IPS-15b (cell line): ENCODE data around the gene RRP1B.
"Not testable (repeated sequence)": the region's sequence is repeated elsewhere in the genome, so short reads cannot be mapped to it uniquely, and the experiment has no call there.

Experiments used
- H3K27me3 ChIP-seq: one replicate; pipeline ENCODE4 v1.6.1; 2013; ENCODE audit warnings: low read length; ENCODE audit not compliant: control insufficient read depth, insufficient read depth
- H3K36me3 ChIP-seq: one replicate; pipeline ENCODE4 v1.6.1; 2013; ENCODE audit warnings: low read length; ENCODE audit not compliant: control insufficient read depth, insufficient read depth
- H3K4me1 ChIP-seq: one replicate; pipeline ENCODE4 v1.6.1; 2013; ENCODE audit warnings: mild to moderate bottlenecking, low read length; ENCODE audit not compliant: control insufficient read depth, insufficient read depth
- H3K4me3 ChIP-seq: one replicate; pipeline ENCODE4 v1.5.1; 2013; ENCODE audit warnings: low read depth, low read length
- H3K9ac ChIP-seq: one replicate; pipeline ENCODE4 v1.6.1; 2013; ENCODE audit warnings: low read depth, mild to moderate bottlenecking, low read length
- H3K9me3 ChIP-seq: one replicate; pipeline ENCODE4 v1.6.1; 2013; ENCODE audit warnings: mild to moderate bottlenecking, low read length; ENCODE audit not compliant: control insufficient read depth, insufficient read depth

Gene RRP1B

DNA sequence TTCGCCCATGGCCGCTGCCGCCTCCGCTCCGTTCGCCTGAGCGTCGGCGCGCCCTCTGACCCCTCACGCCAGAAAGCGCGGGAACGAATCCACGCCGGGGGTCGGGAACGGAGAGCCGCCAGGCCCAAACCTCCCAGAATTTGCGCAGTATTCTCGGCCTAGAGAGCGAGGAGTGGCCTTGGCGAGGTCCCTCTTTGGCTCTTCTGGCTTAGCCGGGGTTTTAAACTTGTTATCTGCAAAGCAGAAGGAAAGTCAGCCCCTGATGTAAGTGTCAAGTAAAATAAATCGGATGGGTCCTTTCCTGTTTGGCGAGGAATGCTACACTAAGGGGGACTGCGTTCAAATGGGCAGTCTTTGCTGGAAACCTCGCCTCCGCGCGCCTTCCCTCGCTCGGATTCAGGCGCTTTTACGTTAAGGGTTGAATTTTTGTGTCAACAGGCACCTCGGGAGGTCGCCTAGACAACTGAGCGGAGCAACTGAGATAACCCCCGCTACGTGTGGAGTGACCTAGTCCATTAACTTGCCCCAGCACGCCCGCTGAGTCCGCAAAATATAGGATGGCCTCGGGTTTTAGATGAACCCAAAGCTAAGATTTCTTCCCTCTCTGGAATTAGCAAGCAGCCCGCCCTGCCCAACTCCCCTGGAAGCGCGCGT, 1.1 kb upstream of the RRP1B start:
- Histone ChIP-seq H3K4me1 (peaks cover 5% of the 10 kb centered on the region), H3K9me3 (no peaks in the 10 kb centered on the region), H3K36me3 (no peaks in the 10 kb centered on the region), H3K4me3 (no peak overlapping the region), H3K9ac (no peak overlapping the region), H3K27me3 (no peaks in the 10 kb centered on the region)

DNA sequence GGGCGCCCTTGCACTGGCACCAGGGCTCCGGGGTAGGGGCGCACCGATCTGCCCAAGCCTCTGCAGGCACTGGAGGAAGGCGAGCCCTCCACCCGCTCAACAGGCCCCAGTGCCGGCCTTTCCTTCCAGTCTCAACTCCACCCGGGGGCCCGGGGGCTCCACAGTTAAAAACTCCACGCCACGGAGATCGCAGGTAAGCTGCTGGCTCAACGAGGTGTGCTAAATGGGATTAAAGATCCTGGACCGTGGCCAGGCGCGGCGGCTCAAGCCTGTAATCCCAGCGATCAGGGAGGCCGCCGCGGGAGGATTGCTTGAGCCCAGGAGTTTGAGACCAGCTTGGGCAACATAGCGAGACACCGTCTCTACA, 608 bp upstream of the RRP1B start:
- H3K36me3 ChIP-seq: no peaks in the 10 kb centered on the region
- H3K4me3 ChIP-seq: peak overlapping the region; percentile 85
- H3K9ac ChIP-seq: peak overlapping the region; percentile 38

DNA sequence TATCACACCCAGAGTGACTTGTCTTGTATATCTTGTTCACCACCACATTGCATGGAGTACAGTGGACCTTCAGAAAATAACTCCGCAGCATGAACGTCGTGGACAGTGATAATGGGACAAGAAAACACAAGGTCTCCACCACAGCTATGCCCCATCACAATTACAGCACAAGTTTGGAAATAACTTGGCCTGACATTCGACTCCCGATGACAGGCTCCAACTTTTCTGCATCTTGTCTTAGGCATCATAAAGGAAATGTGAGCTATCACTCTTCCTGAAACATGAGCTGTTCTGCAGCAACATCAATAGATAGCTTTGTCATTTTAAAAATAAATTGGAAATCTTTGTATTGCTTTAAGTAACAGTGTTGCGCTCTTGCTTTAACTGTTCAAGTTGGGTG, 2.9 kb downstream of the RRP1B start:
- H3K4me1 ChIP-seq: peaks cover 5% of the 10 kb centered on the region
- H3K9ac ChIP-seq: no peak overlapping the region
- peaks cover 18% of the 10 kb centered on the region for H3K36me3 ChIP-seq
- no peaks in the 10 kb centered on the region for H3K9me3 ChIP-seq
- H3K27me3 ChIP-seq: no peaks in the 10 kb centered on the region
- H3K4me3 ChIP-seq: no peak overlapping the region

More for the DNA sequence above, 608 bp upstream of the RRP1B start:
- Histone ChIP-seq H3K27me3 (no peaks in the 10 kb centered on the region), H3K9me3 (no peaks in the 10 kb centered on the region), H3K4me1 (peaks cover 5% of the 10 kb centered on the region)

DNA sequence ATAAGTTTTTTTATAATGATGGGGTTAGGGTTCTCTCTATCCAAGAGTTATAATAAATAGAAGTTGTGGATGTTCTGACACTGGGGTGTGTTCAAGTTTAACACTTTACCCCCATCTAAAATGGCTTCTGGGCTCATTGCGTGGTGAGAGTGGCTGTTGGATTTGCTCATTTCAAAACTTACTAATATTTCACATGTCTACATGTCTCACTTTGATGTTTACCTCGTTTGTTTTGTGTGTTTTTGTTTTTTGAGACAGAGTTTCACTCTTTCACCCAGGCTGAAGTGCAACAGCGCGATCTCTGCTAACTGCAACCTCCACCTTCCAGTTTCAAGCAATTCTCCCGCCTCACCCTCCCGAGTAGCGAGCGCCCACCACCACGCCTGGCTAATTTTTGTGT, 3.7 kb downstream of the RRP1B start:
- Histone ChIP-seq H3K4me1 (peaks cover 5% of the 10 kb centered on the region), H3K36me3 (peaks cover 18% of the 10 kb centered on the region), H3K4me3 (no peak overlapping the region), H3K27me3 (no peaks in the 10 kb centered on the region), H3K9ac (no peak overlapping the region), H3K9me3 (no peaks in the 10 kb centered on the region)

DNA sequence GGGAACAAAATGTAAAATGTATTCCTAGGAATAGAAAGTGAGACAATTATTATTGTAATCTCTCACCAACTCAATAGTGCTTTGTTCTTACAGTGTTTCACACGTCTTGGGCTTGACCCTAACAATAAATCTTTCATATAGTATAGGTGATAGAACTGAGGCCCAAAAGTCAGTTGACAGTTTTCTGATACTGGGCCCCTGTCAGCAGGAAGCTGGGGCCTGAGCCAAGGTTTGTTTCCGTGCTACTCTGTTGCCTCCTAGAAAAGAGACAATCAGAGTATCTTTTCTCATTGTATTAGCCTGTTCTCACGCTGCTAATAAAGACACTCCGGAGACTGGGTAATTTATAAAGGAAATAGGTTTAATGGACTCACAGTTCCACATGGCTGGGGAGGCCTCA, 5.0 kb downstream of the RRP1B start:
- Histone ChIP-seq H3K9me3 (no peaks in the 10 kb centered on the region), H3K27me3 (no peaks in the 10 kb centered on the region), H3K4me3 (no peak overlapping the region), H3K36me3 (peaks cover 18% of the 10 kb centered on the region), H3K9ac (no peak overlapping the region), H3K4me1 (peaks cover 5% of the 10 kb centered on the region)

DNA sequence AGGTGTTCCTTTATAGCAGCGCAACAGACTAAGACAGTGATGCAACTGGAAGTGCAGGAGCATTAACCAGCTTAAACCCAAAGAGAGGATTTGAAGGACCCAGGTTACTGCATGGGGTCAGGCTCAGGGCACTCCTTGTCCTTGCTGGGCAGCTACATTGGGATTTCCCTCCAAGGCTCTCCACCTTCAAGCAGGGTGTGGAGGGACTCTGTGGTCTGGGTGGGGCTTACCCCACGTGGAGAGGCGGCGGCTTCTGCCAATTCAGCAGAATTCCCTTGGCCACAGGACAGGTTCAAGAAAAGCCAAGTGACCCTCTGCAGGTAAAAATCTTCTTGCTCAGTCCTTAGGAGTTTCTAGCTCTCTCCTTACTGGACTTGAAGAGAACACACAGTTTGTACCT, 6.5 kb downstream of the RRP1B start:
- Histone ChIP-seq H3K9me3 (no peaks in the 10 kb centered on the region), H3K36me3 (peaks cover 22% of the 10 kb centered on the region), H3K27me3 (no peaks in the 10 kb centered on the region), H3K4me3 (no peak overlapping the region), H3K9ac (no peak overlapping the region), H3K4me1 (no peaks in the 10 kb centered on the region)

DNA sequence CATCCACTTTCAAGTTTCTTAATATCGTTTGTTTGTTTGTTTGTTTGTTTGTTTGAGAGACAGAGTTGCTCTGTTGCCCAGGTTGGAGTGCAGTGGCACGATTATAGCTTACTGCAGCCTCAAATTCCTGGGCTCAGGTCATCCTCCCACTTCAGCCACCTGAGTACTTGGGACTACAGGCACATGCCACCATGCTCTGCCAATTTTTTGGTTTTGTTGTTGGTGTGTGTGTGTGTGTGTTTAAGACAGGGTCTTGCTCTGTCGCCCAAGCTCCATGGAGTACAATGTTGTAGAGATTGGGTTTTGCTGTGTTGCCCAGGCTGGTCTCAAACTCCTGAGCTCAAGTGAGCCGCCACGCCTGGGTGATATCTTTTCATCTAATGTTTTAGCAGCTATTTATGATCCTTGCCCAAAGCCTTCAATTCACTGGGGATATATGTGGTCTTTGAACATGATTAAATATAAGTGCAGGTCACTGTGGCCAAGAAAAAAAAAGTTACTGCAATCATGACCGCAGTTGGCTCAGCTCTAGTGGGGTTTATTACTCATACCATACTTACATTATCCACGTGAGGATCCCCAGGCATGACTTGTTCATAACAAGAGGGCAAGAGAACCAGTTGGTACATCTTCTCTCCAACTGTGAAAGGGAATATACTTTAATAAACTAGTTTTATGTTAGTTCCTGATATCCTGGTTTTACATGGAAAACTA, 8.0 kb downstream of the RRP1B start:
- Histone ChIP-seq H3K27me3 (no peaks in the 10 kb centered on the region), H3K36me3 (peaks cover 22% of the 10 kb centered on the region), H3K9me3 (no peaks in the 10 kb centered on the region), H3K4me3 (no peak overlapping the region), H3K4me1 (no peaks in the 10 kb centered on the region), H3K9ac (no peak overlapping the region)

DNA sequence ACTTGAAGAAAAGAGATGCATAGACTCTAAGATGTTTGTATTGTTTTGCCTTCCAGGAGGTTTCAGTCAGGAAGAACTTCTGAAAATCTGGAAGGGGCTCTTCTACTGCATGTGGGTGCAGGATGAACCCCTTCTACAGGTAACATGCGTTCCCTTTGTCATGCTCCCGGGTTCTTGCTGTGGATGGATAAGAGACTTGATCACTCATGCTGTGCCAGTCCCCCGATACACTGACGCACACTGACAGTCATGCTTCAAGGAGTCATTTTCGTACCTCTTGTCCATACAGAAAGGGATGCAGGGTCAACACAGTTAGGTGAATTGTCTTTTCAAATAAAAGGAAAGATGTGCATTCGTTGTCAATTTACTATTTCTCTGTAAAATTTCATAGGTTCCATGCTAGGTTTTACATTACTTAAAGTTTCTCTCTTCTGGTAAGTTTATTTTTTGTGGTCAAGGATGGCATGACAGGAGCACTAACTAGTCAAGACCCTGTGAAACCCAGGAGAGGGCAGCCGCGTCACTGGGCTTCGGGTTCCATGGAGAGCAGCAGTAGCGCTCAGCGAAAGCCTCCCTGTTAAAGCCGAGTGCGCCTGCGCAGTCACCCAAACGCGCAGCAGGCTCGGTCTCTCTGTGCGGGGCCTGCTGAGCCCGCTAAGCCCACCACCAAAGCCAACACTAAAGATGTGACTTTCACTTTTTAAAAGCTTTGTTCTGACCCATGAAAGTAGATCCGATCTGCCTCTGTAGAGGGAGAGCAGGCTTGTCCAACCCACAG, 10.7 kb downstream of the RRP1B start:
- no peaks in the 10 kb centered on the region for H3K9me3 ChIP-seq

DNA sequence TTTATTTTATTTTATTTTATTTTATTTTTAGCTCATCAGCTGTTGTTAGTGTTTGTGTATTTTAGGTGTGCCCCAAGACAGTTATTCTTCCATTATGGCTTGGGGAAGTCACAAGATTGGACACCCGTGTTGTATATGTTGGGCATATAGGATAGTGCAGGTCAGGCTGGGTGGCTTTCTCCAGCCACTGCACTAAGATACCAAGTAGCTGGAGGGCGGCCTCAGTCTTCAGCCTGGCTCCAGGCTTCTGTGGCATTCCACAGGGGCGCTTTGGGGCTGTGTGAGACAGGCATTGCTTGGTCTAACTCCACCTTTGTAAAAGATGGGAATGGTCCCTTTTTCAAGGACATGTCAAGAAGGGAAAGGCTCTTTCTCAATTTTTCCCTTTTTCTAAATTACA, 16.5 kb downstream of the RRP1B start:
- H3K4me3 ChIP-seq: no peak overlapping the region
- no peaks in the 10 kb centered on the region for H3K9me3 ChIP-seq
- H3K9ac ChIP-seq: no peak overlapping the region
- H3K4me1 ChIP-seq: no peaks in the 10 kb centered on the region
- peaks cover 15% of the 10 kb centered on the region for H3K36me3 ChIP-seq
- H3K27me3 ChIP-seq: no peaks in the 10 kb centered on the region

More for the DNA sequence above, 10.7 kb downstream of the RRP1B start:
- Histone ChIP-seq H3K9ac (no peak overlapping the region), H3K4me1 (no peaks in the 10 kb centered on the region), H3K4me3 (no peak overlapping the region), H3K27me3 (no peaks in the 10 kb centered on the region), H3K36me3 (peaks cover 16% of the 10 kb centered on the region)

DNA sequence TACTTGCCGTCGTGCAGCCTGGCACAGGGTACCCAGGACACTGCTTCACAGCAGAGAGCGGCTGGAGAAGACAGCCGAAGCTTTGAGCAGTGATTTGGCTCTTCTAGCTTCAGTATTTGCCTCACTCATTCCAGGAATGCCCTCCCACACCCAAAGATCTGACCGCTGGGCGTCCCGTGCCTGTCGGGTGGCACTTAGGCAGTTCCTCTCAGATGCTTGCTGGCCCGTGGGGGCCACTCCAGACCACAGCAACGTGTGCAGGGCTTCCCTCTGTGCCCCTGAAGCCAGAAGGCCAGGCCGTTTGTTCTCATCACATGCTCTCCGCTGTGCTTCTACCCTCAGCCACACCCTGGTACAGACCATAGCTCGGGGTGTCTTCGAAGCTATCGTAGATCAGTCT, 17.0 kb downstream of the RRP1B start:
- Histone ChIP-seq H3K27me3 (no peaks in the 10 kb centered on the region), H3K4me1 (no peaks in the 10 kb centered on the region), H3K36me3 (peaks cover 15% of the 10 kb centered on the region), H3K9ac (no peak overlapping the region), H3K4me3 (no peak overlapping the region), H3K9me3 (no peaks in the 10 kb centered on the region)

DNA sequence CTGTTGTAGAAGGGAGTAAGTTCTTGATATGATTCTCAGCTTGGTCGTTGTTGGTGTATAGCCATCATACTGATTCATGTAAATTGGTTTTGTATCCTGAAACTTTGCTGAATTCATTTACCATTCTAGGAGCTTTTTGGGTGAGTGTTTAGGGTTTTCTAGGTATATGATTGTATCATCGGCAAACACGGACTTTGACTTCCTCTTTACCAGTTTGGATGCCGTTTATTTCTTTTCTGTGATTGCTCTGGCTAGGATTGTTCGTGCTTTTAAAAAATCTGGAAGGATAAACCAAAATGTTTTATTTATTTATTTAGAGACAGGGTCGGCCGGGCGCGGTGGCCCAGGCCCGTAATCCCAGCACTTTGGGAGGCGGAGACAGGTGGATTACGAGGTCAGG, 20.6 kb downstream of the RRP1B start:
- Histone ChIP-seq H3K36me3 (peaks cover 40% of the 10 kb centered on the region), H3K4me3 (no peak overlapping the region)

DNA sequence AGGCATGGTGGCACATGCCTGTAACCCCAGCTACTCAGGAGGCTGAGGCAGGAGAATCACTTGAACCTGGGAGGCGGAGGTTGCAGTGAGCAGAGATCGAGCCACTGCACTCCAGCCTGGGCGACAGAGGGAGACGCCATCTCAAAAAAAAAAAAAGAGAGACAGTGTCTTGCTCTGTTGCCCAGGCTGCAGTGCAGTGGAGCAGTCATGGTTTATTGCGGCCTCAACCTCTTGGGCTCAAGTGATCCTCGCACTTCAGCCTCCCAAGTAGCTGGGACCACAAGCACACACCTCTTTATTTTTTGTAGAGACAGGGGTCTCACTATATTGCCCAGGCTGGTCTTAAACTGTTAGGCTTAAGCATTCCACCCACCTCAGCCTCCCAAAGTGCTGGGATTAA, 21.1 kb downstream of the RRP1B start:
- H3K9ac ChIP-seq, H3K27me3 ChIP-seq, H3K4me1 ChIP-seq, H3K9me3 ChIP-seq, H3K4me3 ChIP-seq: not testable (repeated sequence)
- H3K36me3 ChIP-seq: peaks cover 45% of the 10 kb centered on the region

More for the DNA sequence above, 20.6 kb downstream of the RRP1B start:
- no peak overlapping the region for H3K9ac ChIP-seq
- no peaks in the 10 kb centered on the region for H3K27me3 ChIP-seq
- no peaks in the 10 kb centered on the region for H3K9me3 ChIP-seq
- H3K4me1 ChIP-seq: no peaks in the 10 kb centered on the region
